Measurements from ENCODE around the gene OR2A12. TPM values are rescaled to one million over a fixed set of nuclear protein-coding genes. Genes with fewer than 3 reads are reported as not detected.
"Not testable (repeated sequence)": the region's sequence is repeated elsewhere in the genome, so short reads cannot be mapped to it uniquely, and the experiment has no call there.

OR2A12 gene
- polyA plus RNA-seq, 2 donors = not detected

DNA sequence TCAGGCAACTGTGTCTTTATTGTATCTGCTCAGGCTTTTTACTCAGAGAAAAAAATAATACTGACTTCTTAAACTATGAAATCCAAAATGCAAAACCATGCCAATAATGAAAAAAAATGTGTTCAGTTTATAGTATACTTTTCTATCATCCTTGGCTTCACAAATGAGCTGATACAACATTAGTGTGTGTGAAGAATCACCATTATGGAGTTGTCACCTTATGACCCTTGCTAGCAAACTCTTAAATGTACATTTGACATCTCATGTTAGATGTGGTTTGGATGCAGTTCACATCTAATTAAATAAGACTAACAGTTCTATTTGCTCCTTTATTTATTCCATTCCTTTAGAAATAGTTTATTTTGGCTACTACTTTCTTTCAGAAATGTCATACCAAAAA lies 19.1 kb downstream of the OR2A12 start:
- H3K36me3 ChIP-seq (ENCODE audit: control insufficient read depth in 2 of 2, insufficient read depth in 2 of 2, low read length in 1 of 2) = no peaks in the 10 kb centered on the region
- no peaks in the 10 kb centered on the region for H3K27me3 ChIP-seq (ENCODE audit: control insufficient read depth in 1 of 2, insufficient read depth in 2 of 2, low read length in 2 of 2)
- H3K27ac ChIP-seq (ENCODE audit: low read depth in 2 of 2, low read length in 1 of 2) = no peak overlapping the region
- H3K4me1 ChIP-seq (ENCODE audit: control insufficient read depth in 2 of 2, insufficient read depth in 2 of 2, low read length in 1 of 2) = no peaks in the 10 kb centered on the region
- H3K9me3 ChIP-seq (ENCODE audit: control insufficient read depth in 2 of 2, insufficient read depth in 1 of 2, low read depth in 1 of 2, low read length in 1 of 2) = no peaks in the 10 kb centered on the region
- no peak overlapping the region for H3K4me3 ChIP-seq (ENCODE audit: low read depth in 1 of 2, low read length in 2 of 2)

DNA sequence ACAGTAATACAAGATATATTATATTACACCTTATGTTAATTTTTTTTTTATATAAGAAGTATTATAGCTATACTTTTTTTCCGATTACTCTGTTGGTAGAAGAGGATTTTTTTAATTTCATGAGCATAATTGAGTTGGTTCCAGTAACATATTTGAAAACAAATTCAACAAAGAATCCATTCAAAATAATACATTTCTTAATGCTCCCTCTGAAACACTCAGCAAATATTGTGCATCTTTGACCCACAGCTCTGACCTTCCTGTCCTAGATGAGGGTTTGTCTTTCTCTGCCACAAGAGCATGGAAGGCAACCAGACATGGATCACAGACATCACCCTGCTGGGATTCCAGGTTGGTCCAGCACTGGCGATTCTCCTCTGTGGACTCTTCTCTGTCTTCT lies 23.2 kb downstream of the OR2A12 start, which contains the start of gene OR2A2:
TSS of gene OR2A2 (plus strand) at position 301 of the 400 bp plus-strand sequence. CDS start at position 301, 0 bp downstream.
- Histone ChIP-seq H3K4me3 (ENCODE audit: low read depth in 1 of 2, low read length in 2 of 2) (no peak within 1 kb of the TSS), H3K27ac (ENCODE audit: low read depth in 2 of 2, low read length in 1 of 2) (no peak within 1 kb of the TSS)

DNA sequence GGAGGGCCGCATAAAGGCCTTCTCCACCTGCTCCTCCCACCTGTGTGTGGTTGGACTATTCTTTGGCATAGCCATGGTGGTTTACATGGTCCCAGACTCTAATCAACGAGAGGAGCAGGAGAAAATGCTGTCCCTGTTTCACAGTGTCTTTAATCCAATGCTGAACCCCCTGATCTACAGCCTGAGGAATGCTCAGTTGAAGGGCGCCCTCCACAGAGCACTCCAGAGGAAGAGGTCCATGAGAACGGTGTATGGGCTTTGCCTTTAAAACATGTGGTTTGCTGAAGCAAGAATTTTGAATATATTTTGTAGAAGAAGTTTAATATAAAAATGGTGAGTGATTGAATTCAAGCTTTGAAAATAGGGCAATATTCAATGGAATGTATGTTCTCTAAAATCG lies 24.2 kb downstream of the OR2A12 start:
- Histone ChIP-seq H3K9me3 (ENCODE audit: control insufficient read depth in 2 of 2, insufficient read depth in 1 of 2, low read depth in 1 of 2, low read length in 1 of 2) (no peaks in the 10 kb centered on the region), H3K36me3 (ENCODE audit: control insufficient read depth in 2 of 2, insufficient read depth in 2 of 2, low read length in 1 of 2) (no peaks in the 10 kb centered on the region), H3K4me1 (ENCODE audit: control insufficient read depth in 2 of 2, insufficient read depth in 2 of 2, low read length in 1 of 2) (no peaks in the 10 kb centered on the region), H3K27me3 (ENCODE audit: control insufficient read depth in 1 of 2, insufficient read depth in 2 of 2, low read length in 2 of 2) (no peaks in the 10 kb centered on the region), H3K27ac (ENCODE audit: low read depth in 2 of 2, low read length in 1 of 2) (no peak overlapping the region), H3K4me3 (ENCODE audit: low read depth in 1 of 2, low read length in 2 of 2) (no peak overlapping the region)
- 76 to 79% methylated on average over 5 of the region's 5 CpGs for WGBS, 2 donors

More for the DNA sequence above, 23.2 kb downstream of the OR2A12 start, which contains the start of gene OR2A2:
- 90 to 91% methylated on average over 2 of the region's 2 CpGs for WGBS, 2 donors
- no peaks in the 10 kb centered on the region for H3K4me1 ChIP-seq (ENCODE audit: control insufficient read depth in 2 of 2, insufficient read depth in 2 of 2, low read length in 1 of 2)
- no peaks in the 10 kb centered on the region for H3K27me3 ChIP-seq (ENCODE audit: control insufficient read depth in 1 of 2, insufficient read depth in 2 of 2, low read length in 2 of 2)
- H3K36me3 ChIP-seq (ENCODE audit: control insufficient read depth in 2 of 2, insufficient read depth in 2 of 2, low read length in 1 of 2) = no peaks in the 10 kb centered on the region
- no peaks in the 10 kb centered on the region for H3K9me3 ChIP-seq (ENCODE audit: control insufficient read depth in 2 of 2, insufficient read depth in 1 of 2, low read depth in 1 of 2, low read length in 1 of 2)

DNA sequence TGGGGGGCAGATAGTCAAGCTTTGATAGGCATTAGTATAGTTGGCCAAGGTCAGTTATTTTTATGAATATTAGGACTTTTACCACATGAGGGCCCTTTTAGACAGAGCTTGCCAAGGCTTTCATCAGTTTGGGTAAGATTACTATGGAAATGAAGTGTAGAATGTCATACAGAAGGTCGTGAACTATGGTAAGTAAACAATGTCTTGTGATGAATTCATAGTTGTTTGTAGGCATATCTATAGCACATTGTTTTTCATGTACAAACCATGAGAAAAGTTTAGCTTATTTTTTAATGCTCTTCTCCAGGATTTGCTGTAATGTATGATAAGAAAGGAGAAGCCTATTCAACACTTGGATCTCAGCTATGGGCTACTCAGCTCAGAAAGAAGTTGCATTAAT lies 27.6 kb downstream of the OR2A12 start:
- no peaks in the 10 kb centered on the region for H3K27me3 ChIP-seq (ENCODE audit: control insufficient read depth in 1 of 2, insufficient read depth in 2 of 2, low read length in 2 of 2)
- H3K9me3 ChIP-seq (ENCODE audit: control insufficient read depth in 2 of 2, insufficient read depth in 1 of 2, low read depth in 1 of 2, low read length in 1 of 2) = no peaks in the 10 kb centered on the region
- H3K4me3 ChIP-seq (ENCODE audit: low read depth in 1 of 2, low read length in 2 of 2) = no peak overlapping the region
- no peaks in the 10 kb centered on the region for H3K4me1 ChIP-seq (ENCODE audit: control insufficient read depth in 2 of 2, insufficient read depth in 2 of 2, low read length in 1 of 2)
- no peak overlapping the region for H3K27ac ChIP-seq (ENCODE audit: low read depth in 2 of 2, low read length in 1 of 2)
- 12 to 34% methylated on average over 1 of the region's 1 CpG for WGBS, 2 donors
- H3K36me3 ChIP-seq (ENCODE audit: control insufficient read depth in 2 of 2, insufficient read depth in 2 of 2, low read length in 1 of 2) = no peaks in the 10 kb centered on the region

DNA sequence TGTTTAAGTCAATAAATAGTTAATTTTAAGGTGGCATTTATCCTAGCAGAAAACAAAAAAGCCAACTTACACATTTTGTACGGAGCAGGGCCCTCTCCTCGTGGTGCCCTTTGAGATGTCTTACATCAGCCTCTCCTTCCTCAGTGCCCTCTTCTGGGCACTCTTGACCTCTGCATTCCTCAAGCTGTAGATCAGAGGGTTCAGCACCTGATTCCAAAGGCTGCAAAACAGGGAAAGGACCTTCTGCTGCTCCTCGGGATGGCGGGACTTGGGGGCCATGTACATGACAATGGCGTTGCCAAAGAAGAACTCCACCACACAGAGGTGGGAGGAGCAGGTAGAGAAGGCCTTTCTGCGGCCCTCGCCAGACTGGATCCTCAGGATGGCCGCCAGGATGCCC lies 32.3 kb downstream of the OR2A12 start:
- Histone ChIP-seq H3K27me3 (ENCODE audit: control insufficient read depth in 1 of 2, insufficient read depth in 2 of 2, low read length in 2 of 2) (no peaks in the 10 kb centered on the region), H3K4me3 (ENCODE audit: low read depth in 1 of 2, low read length in 2 of 2) (no peak overlapping the region), H3K9me3 (ENCODE audit: control insufficient read depth in 2 of 2, insufficient read depth in 1 of 2, low read depth in 1 of 2, low read length in 1 of 2) (no peaks in the 10 kb centered on the region), H3K36me3 (ENCODE audit: control insufficient read depth in 2 of 2, insufficient read depth in 2 of 2, low read length in 1 of 2) (no peaks in the 10 kb centered on the region), H3K27ac (ENCODE audit: low read depth in 2 of 2, low read length in 1 of 2) (no peak overlapping the region), H3K4me1 (ENCODE audit: control insufficient read depth in 2 of 2, insufficient read depth in 2 of 2, low read length in 1 of 2) (no peaks in the 10 kb centered on the region)
- WGBS, 2 donors = 73 to 75% methylated on average over 8 of the region's 8 CpGs

DNA sequence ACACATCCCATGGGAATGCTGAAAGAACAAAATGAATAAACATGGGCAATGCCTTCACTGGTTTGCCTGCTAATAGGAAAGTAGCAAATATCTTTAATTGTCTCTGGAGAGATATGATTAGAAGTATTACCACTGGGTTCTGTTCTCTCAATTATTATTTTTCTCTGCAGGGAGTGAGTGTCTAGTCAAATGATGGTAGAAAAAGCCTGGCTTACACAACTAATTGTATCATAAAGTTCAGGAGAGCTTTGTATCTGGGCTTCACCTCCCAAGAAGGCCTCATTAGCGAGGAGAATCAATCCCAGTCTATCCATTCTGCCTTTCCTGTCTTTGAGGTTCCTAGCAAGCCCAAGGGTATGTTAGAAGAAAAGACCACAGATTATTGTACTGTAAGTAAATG lies 36.8 kb downstream of the OR2A12 start, which contains the start of gene OR2A14:
TSS of gene OR2A14 (plus strand) at position 301 of the 400 bp plus-strand sequence. CDS start 5,937 bp downstream, outside the sequence.
- Histone ChIP-seq H3K9me3 (ENCODE audit: control insufficient read depth in 2 of 2, insufficient read depth in 1 of 2, low read depth in 1 of 2, low read length in 1 of 2) (no peaks in the 10 kb centered on the region), H3K36me3 (ENCODE audit: control insufficient read depth in 2 of 2, insufficient read depth in 2 of 2, low read length in 1 of 2) (no peaks in the 10 kb centered on the region), H3K27ac (ENCODE audit: low read depth in 2 of 2, low read length in 1 of 2) (no peak within 1 kb of the TSS), H3K27me3 (ENCODE audit: control insufficient read depth in 1 of 2, insufficient read depth in 2 of 2, low read length in 2 of 2) (no peaks in the 10 kb centered on the region), H3K4me1 (ENCODE audit: control insufficient read depth in 2 of 2, insufficient read depth in 2 of 2, low read length in 1 of 2) (no peaks in the 10 kb centered on the region), H3K4me3 (ENCODE audit: low read depth in 1 of 2, low read length in 2 of 2) (no peak within 1 kb of the TSS)
- 81 to 95% methylated on average over 1 of the region's 1 CpG for WGBS, 2 donors

DNA sequence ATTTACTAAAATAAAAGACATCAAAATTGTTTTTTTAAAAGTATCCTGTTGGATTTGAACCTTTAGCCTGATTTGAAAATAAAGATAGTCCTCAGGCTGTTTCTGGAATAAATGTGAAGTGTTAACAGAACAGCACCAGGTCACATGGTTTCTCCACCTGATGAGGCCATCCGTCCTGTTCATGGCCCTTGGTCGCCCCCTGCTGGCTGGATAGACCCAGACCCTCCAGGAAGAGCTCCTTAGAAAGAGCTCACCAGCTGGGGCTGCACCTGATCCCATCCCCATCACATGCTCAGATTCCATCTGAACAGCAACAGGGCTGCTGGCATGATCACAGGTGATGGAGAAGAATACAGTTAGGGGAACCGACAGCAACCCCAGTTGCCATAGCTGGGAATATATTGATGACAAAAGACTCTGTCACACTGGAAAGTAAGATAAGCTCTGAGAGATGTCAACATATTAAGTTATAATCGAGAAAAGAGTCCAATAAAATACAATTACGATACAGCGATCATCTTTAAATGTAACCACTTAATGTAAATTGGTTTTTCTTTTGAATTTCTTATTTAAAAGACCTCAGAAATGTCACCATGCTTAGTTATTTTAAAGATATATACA lies 41.7 kb downstream of the OR2A12 start:
- Histone ChIP-seq H3K27ac (ENCODE audit: low read depth in 2 of 2, low read length in 1 of 2) (no peak overlapping the region), H3K9me3 (ENCODE audit: control insufficient read depth in 2 of 2, insufficient read depth in 1 of 2, low read depth in 1 of 2, low read length in 1 of 2) (no peaks in the 10 kb centered on the region), H3K36me3 (ENCODE audit: control insufficient read depth in 2 of 2, insufficient read depth in 2 of 2, low read length in 1 of 2) (no peaks in the 10 kb centered on the region), H3K27me3 (ENCODE audit: control insufficient read depth in 1 of 2, insufficient read depth in 2 of 2, low read length in 2 of 2) (no peaks in the 10 kb centered on the region), H3K4me3 (ENCODE audit: low read depth in 1 of 2, low read length in 2 of 2) (no peak overlapping the region), H3K4me1 (ENCODE audit: control insufficient read depth in 2 of 2, insufficient read depth in 2 of 2, low read length in 1 of 2) (no peaks in the 10 kb centered on the region)
- WGBS, 2 donors = 40 to 44% methylated on average over 6 of the region's 6 CpGs

DNA sequence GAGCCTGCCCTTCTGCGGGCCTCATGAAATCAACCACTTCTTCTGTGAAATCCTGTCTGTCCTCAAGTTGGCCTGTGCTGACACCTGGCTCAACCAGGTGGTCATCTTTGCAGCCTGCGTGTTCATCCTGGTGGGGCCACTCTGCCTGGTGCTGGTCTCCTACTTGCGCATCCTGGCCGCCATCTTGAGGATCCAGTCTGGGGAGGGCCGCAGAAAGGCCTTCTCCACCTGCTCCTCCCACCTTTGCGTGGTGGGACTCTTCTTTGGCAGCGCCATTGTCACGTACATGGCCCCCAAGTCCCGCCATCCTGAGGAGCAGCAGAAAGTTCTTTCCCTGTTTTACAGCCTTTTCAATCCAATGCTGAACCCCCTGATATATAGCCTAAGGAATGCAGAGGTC lies 43.5 kb downstream of the OR2A12 start:
- H3K36me3 ChIP-seq (ENCODE audit: control insufficient read depth in 2 of 2, insufficient read depth in 2 of 2, low read length in 1 of 2); H3K27me3 ChIP-seq (ENCODE audit: control insufficient read depth in 1 of 2, insufficient read depth in 2 of 2, low read length in 2 of 2); H3K4me1 ChIP-seq (ENCODE audit: control insufficient read depth in 2 of 2, insufficient read depth in 2 of 2, low read length in 1 of 2); H3K9me3 ChIP-seq (ENCODE audit: control insufficient read depth in 2 of 2, insufficient read depth in 1 of 2, low read depth in 1 of 2, low read length in 1 of 2); H3K4me3 ChIP-seq (ENCODE audit: low read depth in 1 of 2, low read length in 2 of 2); H3K27ac ChIP-seq (ENCODE audit: low read depth in 2 of 2, low read length in 1 of 2): not testable (repeated sequence)
- 92 to 93% methylated on average over 9 of the region's 9 CpGs for WGBS, 2 donors

DNA sequence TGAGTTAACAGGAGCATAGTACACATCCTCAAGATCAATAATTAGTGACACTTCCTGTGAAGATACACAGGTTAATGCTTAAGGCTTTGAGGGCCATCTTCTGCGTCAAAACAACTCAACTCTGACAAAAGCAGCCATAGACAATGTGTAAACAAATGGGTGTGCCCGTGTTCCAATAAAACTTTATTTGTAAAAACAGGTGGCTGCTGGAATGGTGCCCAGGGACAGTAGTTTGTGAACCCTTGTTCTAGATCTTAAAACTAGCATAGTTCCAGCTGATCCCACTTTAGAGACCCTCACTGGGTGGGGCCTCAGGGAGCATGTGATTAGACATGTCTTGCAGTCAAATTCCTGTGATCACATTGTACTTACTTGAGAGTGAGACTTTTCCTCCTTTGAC lies 44.7 kb downstream of the OR2A12 start:
- H3K27me3 ChIP-seq (ENCODE audit: control insufficient read depth in 1 of 2, insufficient read depth in 2 of 2, low read length in 2 of 2) = no peaks in the 10 kb centered on the region
- WGBS, 2 donors = 63 to 77% methylated on average over 2 of the region's 2 CpGs
- H3K27ac ChIP-seq (ENCODE audit: low read depth in 2 of 2, low read length in 1 of 2) = no peak overlapping the region
- H3K36me3 ChIP-seq (ENCODE audit: control insufficient read depth in 2 of 2, insufficient read depth in 2 of 2, low read length in 1 of 2) = no peaks in the 10 kb centered on the region
- H3K4me1 ChIP-seq (ENCODE audit: control insufficient read depth in 2 of 2, insufficient read depth in 2 of 2, low read length in 1 of 2) = no peaks in the 10 kb centered on the region
- no peak overlapping the region for H3K4me3 ChIP-seq (ENCODE audit: low read depth in 1 of 2, low read length in 2 of 2)
- no peaks in the 10 kb centered on the region for H3K9me3 ChIP-seq (ENCODE audit: control insufficient read depth in 2 of 2, insufficient read depth in 1 of 2, low read depth in 1 of 2, low read length in 1 of 2)

DNA sequence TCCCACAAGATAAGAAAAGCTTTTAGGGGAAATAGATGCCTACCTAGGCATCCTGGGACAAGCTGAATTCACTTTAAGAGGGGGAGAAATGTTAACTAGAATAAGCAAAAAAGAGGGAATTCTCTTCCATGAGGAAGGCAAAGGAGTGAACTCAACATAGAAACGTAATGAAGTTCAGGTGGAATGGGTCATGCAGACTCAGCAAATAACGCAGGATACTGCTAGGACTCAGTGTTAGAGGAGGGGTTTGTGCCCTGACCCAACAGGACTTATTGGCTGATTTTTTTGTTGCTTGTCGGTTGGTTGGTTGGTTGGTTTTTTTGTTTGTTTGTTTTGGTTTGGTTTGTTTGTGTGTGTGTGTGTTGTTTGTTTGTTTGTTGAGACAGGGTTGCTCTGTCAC lies 46.2 kb downstream of the OR2A12 start:
- H3K27ac ChIP-seq (ENCODE audit: low read depth in 2 of 2, low read length in 1 of 2) = no peak overlapping the region
- no peaks in the 10 kb centered on the region for H3K4me1 ChIP-seq (ENCODE audit: control insufficient read depth in 2 of 2, insufficient read depth in 2 of 2, low read length in 1 of 2)
- no peaks in the 10 kb centered on the region for H3K36me3 ChIP-seq (ENCODE audit: control insufficient read depth in 2 of 2, insufficient read depth in 2 of 2, low read length in 1 of 2)
- H3K4me3 ChIP-seq (ENCODE audit: low read depth in 1 of 2, low read length in 2 of 2) = no peak overlapping the region
- H3K27me3 ChIP-seq (ENCODE audit: control insufficient read depth in 1 of 2, insufficient read depth in 2 of 2, low read length in 2 of 2) = no peaks in the 10 kb centered on the region
- 66 to 76% methylated on average over 3 of the region's 3 CpGs for WGBS, 2 donors
- H3K9me3 ChIP-seq (ENCODE audit: control insufficient read depth in 2 of 2, insufficient read depth in 1 of 2, low read depth in 1 of 2, low read length in 1 of 2) = no peaks in the 10 kb centered on the region

All from esophagus (tissue), 2 donors.